ENCODE data around the gene ZNF514. TPM values are rescaled to one million over a fixed set of nuclear protein-coding genes. Genes with fewer than 3 reads are reported as not detected.

Gene ZNF514
- total and polyA plus RNA-seq, 2 of the 8 experiments (the other 6 are each of a cell fraction or from before 2014, with no cell fraction given) = 5.3 to 13.3 TPM

DNA sequence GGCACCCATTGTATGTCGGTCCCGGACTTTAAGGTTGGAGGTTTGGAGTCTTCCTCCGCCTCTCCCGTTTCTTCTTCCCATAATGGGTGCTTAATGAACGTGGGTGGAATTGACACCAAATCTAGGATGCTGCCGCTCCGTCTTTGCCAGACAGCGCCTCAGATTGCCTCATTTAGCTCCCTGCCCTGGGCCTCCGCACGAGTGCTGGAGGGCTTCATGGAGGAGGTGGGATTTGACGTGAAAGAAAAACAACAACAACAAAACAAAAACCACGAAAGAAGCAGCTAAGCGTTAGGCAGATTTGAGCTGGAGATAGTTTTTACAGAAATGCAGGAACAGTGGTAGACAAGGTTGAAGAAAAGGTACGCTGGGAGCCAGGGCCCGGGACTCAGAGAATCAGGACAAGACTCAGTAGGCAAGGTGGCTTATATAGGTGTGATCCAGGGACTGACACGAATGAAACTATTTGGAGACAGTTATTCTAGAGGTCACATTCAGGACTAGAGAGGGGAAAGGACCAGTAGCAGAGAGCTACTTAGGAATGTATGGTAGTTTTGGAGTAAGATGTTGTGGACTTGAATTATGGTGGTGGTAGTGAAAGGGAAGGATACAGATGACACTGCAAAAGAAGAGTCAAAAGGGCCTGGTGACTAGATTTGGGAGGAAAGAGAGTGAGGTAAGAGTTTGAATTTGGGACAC is 6.6 kb upstream of the ZNF514 start (continued):
- TF ChIP-seq, protein P1, sequence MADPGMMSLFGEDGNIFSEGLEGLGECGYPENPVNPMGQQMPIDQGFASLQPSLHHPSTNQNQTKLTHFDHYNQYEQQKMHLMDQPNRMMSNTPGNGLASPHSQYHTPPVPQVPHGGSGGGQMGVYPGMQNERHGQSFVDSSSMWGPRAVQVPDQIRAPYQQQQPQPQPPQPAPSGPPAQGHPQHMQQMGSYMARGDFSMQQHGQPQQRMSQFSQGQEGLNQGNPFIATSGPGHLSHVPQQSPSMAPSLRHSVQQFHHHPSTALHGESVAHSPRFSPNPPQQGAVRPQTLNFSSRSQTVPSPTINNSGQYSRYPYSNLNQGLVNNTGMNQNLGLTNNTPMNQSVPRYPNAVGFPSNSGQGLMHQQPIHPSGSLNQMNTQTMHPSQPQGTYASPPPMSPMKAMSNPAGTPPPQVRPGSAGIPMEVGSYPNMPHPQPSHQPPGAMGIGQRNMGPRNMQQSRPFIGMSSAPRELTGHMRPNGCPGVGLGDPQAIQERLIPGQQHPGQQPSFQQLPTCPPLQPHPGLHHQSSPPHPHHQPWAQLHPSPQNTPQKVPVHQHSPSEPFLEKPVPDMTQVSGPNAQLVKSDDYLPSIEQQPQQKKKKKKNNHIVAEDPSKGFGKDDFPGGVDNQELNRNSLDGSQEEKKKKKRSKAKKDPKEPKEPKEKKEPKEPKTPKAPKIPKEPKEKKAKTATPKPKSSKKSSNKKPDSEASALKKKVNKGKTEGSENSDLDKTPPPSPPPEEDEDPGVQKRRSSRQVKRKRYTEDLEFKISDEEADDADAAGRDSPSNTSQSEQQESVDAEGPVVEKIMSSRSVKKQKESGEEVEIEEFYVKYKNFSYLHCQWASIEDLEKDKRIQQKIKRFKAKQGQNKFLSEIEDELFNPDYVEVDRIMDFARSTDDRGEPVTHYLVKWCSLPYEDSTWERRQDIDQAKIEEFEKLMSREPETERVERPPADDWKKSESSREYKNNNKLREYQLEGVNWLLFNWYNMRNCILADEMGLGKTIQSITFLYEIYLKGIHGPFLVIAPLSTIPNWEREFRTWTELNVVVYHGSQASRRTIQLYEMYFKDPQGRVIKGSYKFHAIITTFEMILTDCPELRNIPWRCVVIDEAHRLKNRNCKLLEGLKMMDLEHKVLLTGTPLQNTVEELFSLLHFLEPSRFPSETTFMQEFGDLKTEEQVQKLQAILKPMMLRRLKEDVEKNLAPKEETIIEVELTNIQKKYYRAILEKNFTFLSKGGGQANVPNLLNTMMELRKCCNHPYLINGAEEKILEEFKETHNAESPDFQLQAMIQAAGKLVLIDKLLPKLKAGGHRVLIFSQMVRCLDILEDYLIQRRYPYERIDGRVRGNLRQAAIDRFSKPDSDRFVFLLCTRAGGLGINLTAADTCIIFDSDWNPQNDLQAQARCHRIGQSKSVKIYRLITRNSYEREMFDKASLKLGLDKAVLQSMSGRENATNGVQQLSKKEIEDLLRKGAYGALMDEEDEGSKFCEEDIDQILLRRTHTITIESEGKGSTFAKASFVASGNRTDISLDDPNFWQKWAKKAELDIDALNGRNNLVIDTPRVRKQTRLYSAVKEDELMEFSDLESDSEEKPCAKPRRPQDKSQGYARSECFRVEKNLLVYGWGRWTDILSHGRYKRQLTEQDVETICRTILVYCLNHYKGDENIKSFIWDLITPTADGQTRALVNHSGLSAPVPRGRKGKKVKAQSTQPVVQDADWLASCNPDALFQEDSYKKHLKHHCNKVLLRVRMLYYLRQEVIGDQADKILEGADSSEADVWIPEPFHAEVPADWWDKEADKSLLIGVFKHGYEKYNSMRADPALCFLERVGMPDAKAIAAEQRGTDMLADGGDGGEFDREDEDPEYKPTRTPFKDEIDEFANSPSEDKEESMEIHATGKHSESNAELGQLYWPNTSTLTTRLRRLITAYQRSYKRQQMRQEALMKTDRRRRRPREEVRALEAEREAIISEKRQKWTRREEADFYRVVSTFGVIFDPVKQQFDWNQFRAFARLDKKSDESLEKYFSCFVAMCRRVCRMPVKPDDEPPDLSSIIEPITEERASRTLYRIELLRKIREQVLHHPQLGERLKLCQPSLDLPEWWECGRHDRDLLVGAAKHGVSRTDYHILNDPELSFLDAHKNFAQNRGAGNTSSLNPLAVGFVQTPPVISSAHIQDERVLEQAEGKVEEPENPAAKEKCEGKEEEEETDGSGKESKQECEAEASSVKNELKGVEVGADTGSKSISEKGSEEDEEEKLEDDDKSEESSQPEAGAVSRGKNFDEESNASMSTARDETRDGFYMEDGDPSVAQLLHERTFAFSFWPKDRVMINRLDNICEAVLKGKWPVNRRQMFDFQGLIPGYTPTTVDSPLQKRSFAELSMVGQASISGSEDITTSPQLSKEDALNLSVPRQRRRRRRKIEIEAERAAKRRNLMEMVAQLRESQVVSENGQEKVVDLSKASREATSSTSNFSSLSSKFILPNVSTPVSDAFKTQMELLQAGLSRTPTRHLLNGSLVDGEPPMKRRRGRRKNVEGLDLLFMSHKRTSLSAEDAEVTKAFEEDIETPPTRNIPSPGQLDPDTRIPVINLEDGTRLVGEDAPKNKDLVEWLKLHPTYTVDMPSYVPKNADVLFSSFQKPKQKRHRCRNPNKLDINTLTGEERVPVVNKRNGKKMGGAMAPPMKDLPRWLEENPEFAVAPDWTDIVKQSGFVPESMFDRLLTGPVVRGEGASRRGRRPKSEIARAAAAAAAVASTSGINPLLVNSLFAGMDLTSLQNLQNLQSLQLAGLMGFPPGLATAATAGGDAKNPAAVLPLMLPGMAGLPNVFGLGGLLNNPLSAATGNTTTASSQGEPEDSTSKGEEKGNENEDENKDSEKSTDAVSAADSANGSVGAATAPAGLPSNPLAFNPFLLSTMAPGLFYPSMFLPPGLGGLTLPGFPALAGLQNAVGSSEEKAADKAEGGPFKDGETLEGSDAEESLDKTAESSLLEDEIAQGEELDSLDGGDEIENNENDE (IDR thresholded peaks at IDR 0.05; ENCODE audit: insufficient replicate concordance, low read length) = no peak
- TF ChIP-seq CHD2 (IDR thresholded peaks at IDR 0.05; ENCODE audit: low read length) = no peak
- TF ChIP-seq BCL11A (IDR thresholded peaks at IDR 0.05; ENCODE audit: low read depth in 2 of 2, low read length in 2 of 2) = no peak

Measured in H1 (cell line).